Urinary bladder (tissue), 4 donors: ENCODE measurements around the gene GALNT7. TPM values are rescaled to one million over a fixed set of nuclear protein-coding genes. Genes with fewer than 3 reads are reported as not detected.
"Not testable (repeated sequence)": the region's sequence is repeated elsewhere in the genome, so short reads cannot be mapped to it uniquely, and the experiment has no call there.

ENCODE experiments used
- DNase-seq: peaks from one replicate; pipeline ENCODE4 v3.0.0-alpha.2; 2015; ENCODE audit errors: extremely low spot score
- H3K27ac ChIP-seq: one replicate; pipeline ENCODE4 v1.5.1; 2013; ENCODE audit warnings: low read depth, mild to moderate bottlenecking, moderate library complexity
- H3K36me3 ChIP-seq: one replicate; pipeline ENCODE4 v1.6.1; 2013; ENCODE audit warnings: mild to moderate bottlenecking, moderate library complexity; ENCODE audit not compliant: insufficient read depth
- H3K4me1 ChIP-seq: one replicate; pipeline ENCODE4 v1.6.1; 2013; ENCODE audit warnings: mild to moderate bottlenecking, moderate library complexity; ENCODE audit not compliant: insufficient read depth
- H3K4me3 ChIP-seq: one replicate; pipeline ENCODE4 v1.5.1; 2013; ENCODE audit warnings: low read depth, low read length
- WGBS: extraction: QIAGEN DNeasy Blood & Tissue Kit; methylation state at CpG from one replicate; pipeline ENCODE4 v1.1.7; 2013; 5-methylcytosine and 5-hydroxymethylcytosine counted together
- polyA plus RNA-seq: library from polyadenylated mRNA; stranded (reverse); fragments of 200-250 nt; gene quantifications from one replicate; pipeline ENCODE4 v1.2.3, GENCODE V29; 2013
- total RNA-seq: library from RNA; depleted of rRNA; stranded (reverse); fragments of >200 nt; gene quantifications from one replicate; pipeline ENCODE4 v1.2.3, GENCODE V29; 2014
- donor health status: healthy with polysubstance abuse.
- donor health status: healthy.

GALNT7 gene
- total RNA-seq, result 48.6 TPM
- polyA plus RNA-seq, result 11.6 TPM

- Histone ChIP-seq H3K27ac (peak within 1 kb of the TSS; percentile 96), H3K36me3 (no peaks in the 10 kb centered on the region), H3K4me1 (no peaks in the 10 kb centered on the region), H3K4me3 (peak within 1 kb of the TSS; percentile 99)
- peak; percentile 37 for DNase-seq
- under 1% methylated on average over 64 of the region's 64 CpGs for WGBS
Measured at GRCh38 chr4:173168396-173169177, at the start of gene GALNT7. TSS of gene GALNT7 (plus strand) at chr4:173168811. CDS start at chr4:173168836, 25 bp downstream.

GRCh38 chr4:173118819-173119218 lies 49.8 kb upstream of the GALNT7 start:
- not testable (repeated sequence) for DNase-seq, H3K27ac ChIP-seq, H3K4me1 ChIP-seq, H3K36me3 ChIP-seq, H3K4me3 ChIP-seq
- WGBS, result 94% methylated on average over 2 of the region's 2 CpGs

- Histone ChIP-seq H3K27ac (no peak overlapping the region), H3K4me1 (no peaks in the 10 kb centered on the region), H3K36me3 (no peaks in the 10 kb centered on the region), H3K4me3 (no peak overlapping the region)
- 76% methylated on average over 3 of the region's 3 CpGs for WGBS
- DNase-seq, result no peak
Measured at GRCh38 chr4:173119818-173120217, 48.8 kb upstream of the GALNT7 start.

GRCh38 chr4:173121076-173121561 lies 47.5 kb upstream of the GALNT7 start:
- Histone ChIP-seq H3K27ac (no peak overlapping the region), H3K4me3 (no peak overlapping the region), H3K36me3 (no peaks in the 10 kb centered on the region), H3K4me1 (no peaks in the 10 kb centered on the region)
- no peak for DNase-seq
- WGBS, result 18% methylated on average over 3 of the region's 3 CpGs

- WGBS, result 86% methylated on average over 7 of the region's 7 CpGs
- no peak for DNase-seq
- no peak overlapping the region for H3K27ac ChIP-seq
- H3K36me3 ChIP-seq, result no peaks in the 10 kb centered on the region
- H3K4me1 ChIP-seq, result no peaks in the 10 kb centered on the region
- no peak overlapping the region for H3K4me3 ChIP-seq
Measured at GRCh38 chr4:173124209-173124865, 44.3 kb upstream of the GALNT7 start.

GRCh38 chr4:173125216-173125812 lies 43.3 kb upstream of the GALNT7 start:
- no peak overlapping the region for H3K27ac ChIP-seq
- no peak overlapping the region for H3K4me3 ChIP-seq
- no peaks in the 10 kb centered on the region for H3K36me3 ChIP-seq
- WGBS, result 85% methylated on average over 4 of the region's 4 CpGs
- DNase-seq, result no peak
- H3K4me1 ChIP-seq, result no peaks in the 10 kb centered on the region

- no peaks in the 10 kb centered on the region for H3K36me3 ChIP-seq
- WGBS, result 85% methylated on average over 6 of the region's 6 CpGs
- DNase-seq, result no peak
- no peaks in the 10 kb centered on the region for H3K4me1 ChIP-seq
- no peak overlapping the region for H3K4me3 ChIP-seq
- no peak overlapping the region for H3K27ac ChIP-seq
Measured at GRCh38 chr4:173128199-173128890, 40.3 kb upstream of the GALNT7 start.

- 92% methylated on average over 5 of the region's 5 CpGs for WGBS
- H3K4me1 ChIP-seq, result no peaks in the 10 kb centered on the region
- no peak overlapping the region for H3K4me3 ChIP-seq
- no peak for DNase-seq
- H3K36me3 ChIP-seq, result no peaks in the 10 kb centered on the region
- H3K27ac ChIP-seq, result no peak overlapping the region
Measured at GRCh38 chr4:173130687-173131086, 37.9 kb upstream of the GALNT7 start.

GRCh38 chr4:173134426-173134825 lies 34.2 kb upstream of the GALNT7 start:
- Histone ChIP-seq H3K4me3 (no peak overlapping the region), H3K4me1 (no peaks in the 10 kb centered on the region), H3K36me3 (no peaks in the 10 kb centered on the region), H3K27ac (no peak overlapping the region)
- DNase-seq, result no peak
- WGBS, result 84% methylated on average over 2 of the region's 2 CpGs

GRCh38 chr4:173135241-173135847 lies 33.3 kb upstream of the GALNT7 start:
- no peak for DNase-seq
- Histone ChIP-seq H3K4me1 (no peaks in the 10 kb centered on the region), H3K27ac (no peak overlapping the region), H3K4me3 (no peak overlapping the region), H3K36me3 (no peaks in the 10 kb centered on the region)
- WGBS, result 81% methylated on average over 3 of the region's 3 CpGs

GRCh38 chr4:173138624-173139023 lies 30.0 kb upstream of the GALNT7 start:
- 85% methylated on average over 1 of the region's 1 CpG for WGBS
- DNase-seq, result no peak

GRCh38 chr4:173139561-173139960 lies 29.1 kb upstream of the GALNT7 start:
- DNase-seq, result no peak
- Histone ChIP-seq H3K27ac (no peak overlapping the region), H3K36me3 (no peaks in the 10 kb centered on the region), H3K4me3 (no peak overlapping the region), H3K4me1 (no peaks in the 10 kb centered on the region)
- 32% methylated on average over 2 of the region's 2 CpGs for WGBS

More at GRCh38 chr4:173138624-173139023, 30.0 kb upstream of the GALNT7 start:
- Histone ChIP-seq H3K4me1 (no peaks in the 10 kb centered on the region), H3K36me3 (no peaks in the 10 kb centered on the region), H3K27ac (no peak overlapping the region), H3K4me3 (no peak overlapping the region)

- no peak overlapping the region for H3K27ac ChIP-seq
- no peak for DNase-seq
- no peaks in the 10 kb centered on the region for H3K36me3 ChIP-seq
- no peaks in the 10 kb centered on the region for H3K4me1 ChIP-seq
- H3K4me3 ChIP-seq, result no peak overlapping the region
- WGBS, result 94% methylated on average over 3 of the region's 3 CpGs
Measured at GRCh38 chr4:173145131-173145530, 23.5 kb upstream of the GALNT7 start.
